Psoas muscle (tissue), 8 donors: ENCODE data around the gene DDX27. TPM values are rescaled to one million over a fixed set of nuclear protein-coding genes. Genes with fewer than 3 reads are reported as not detected.

ENCODE experiments used
- ATAC-seq, 4 donors: fragments of 200-7000 bp; cut with Tn5 transposase; one replicate each; pipeline ENCODE4 v1.9.1; 2020; ENCODE audit warnings: moderate library complexity in 3 of 4, mild to moderate bottlenecking in 2 of 4
- DNase-seq, 2 donors: peaks; one replicate each; pipeline ENCODE4 v3.0.0-alpha.2; 2020
- H3K27ac ChIP-seq: fragments of 200-600 bp; one replicate; pipeline ENCODE4 v1.8.0; 2022
- H3K27me3 ChIP-seq, 3 donors: fragments of 200-600 bp in 1 of 3; one replicate each; pipeline versions ENCODE4 v1.6.1 to v1.8.0; 2013 to 2022; ENCODE audit warnings: low read length in 2 of 3, mild to moderate bottlenecking in 2 of 3, moderate library complexity in 1 of 3; ENCODE audit not compliant: insufficient read depth in 3 of 3
- H3K36me3 ChIP-seq, 2 donors: fragments of 200-600 bp in 1 of 2; one replicate each; pipeline versions ENCODE4 v1.6.1 to v1.8.0; 2013 to 2022; ENCODE audit warnings: low read depth in 1 of 2, mild to moderate bottlenecking in 1 of 2, moderate library complexity in 1 of 2; ENCODE audit not compliant: insufficient read depth in 1 of 2
- H3K4me1 ChIP-seq: fragments of 200-600 bp; one replicate; pipeline ENCODE4 v1.8.0; 2022
- H3K4me3 ChIP-seq: fragments of 200-600 bp; one replicate; pipeline ENCODE4 v1.8.0; 2022; ENCODE audit warnings: mild to moderate bottlenecking
- H3K9me3 ChIP-seq: fragments of 200-600 bp; one replicate; pipeline ENCODE4 v1.8.0; 2022
- CTCF ChIP-seq: fragments of 200-600 bp; IDR thresholded peaks from one replicate; pipeline ENCODE4 v1.8.0; 2022; ENCODE audit warnings: antibody characterized with exemption
- WGBS, 3 donors: extraction: QIAGEN DNeasy Blood & Tissue Kit; methylation state at CpG; one replicate each; pipeline versions ENCODE4 v1.1.6 to v1.1.7; 2013; 5-methylcytosine and 5-hydroxymethylcytosine counted together
- intact Hi-C, 2 donors: fragments of 100-400 bp; cut with DNase I; formaldehyde crosslinking; loops; one replicate each; pipeline versions ENCODE4 v1.11.0 to v1.14.2; 2022
- polyA plus RNA-seq, 3 donors: library from polyadenylated mRNA; stranded (reverse); fragments of 200-250 nt; gene quantifications; one replicate each; pipeline ENCODE4 v1.2.3, GENCODE V29; 2013
- total RNA-seq, 4 donors: library from RNA; stranded (reverse); fragmentation: NEBNext Ultra II Directional in 2 of 4; extraction: Animal tissue kit (Norgen Biotek cat#: 25700) in 2 of 4; gene quantifications; one replicate each; pipeline versions ENCODE4 v1.2.1 to v1.2.4, GENCODE V29; 2021 to 2023
- donor health status: healthy with polysubstance abuse.
- donor health status: DM: no; HTN: no; CAD: no; lungs with moderate emphysema.
- donor health status: Bipolar disorder and iron deficiency.
- donor health status: healthy.
- donor health status: DM: yes; HTN: yes; CAD: no.
- donor health status: DM: no; HTN: no; CAD: no.
- donor health status: DM: no; HTN: no; CAD: no.
- donor health status: DM: yes; HTN: yes; CAD: no.

Gene DDX27
- total and polyA plus RNA-seq, 7 donors = 19.4 to 62.9 (median 30.5) TPM

- TF ChIP-seq CTCF = no peak
- no peak overlapping the region for H3K27ac ChIP-seq
- no peak for DNase-seq
- H3K4me1 ChIP-seq = peaks cover 33% of the 10 kb centered on the region
- intact Hi-C loops = no loop called here
- H3K4me3 ChIP-seq = no peak overlapping the region
- 91 to 95% (median 92%) methylated on average over 1 of the region's 1 CpG for WGBS, 3 donors
- peaks cover 15% of the 10 kb centered on the region for H3K9me3 ChIP-seq
- H3K36me3 ChIP-seq = peaks cover 62 to 100% of the 10 kb centered on the region in 2 donors
- no peak for ATAC-seq
- no peaks in the 10 kb centered on the region for H3K27me3 ChIP-seq
Observed at GRCh38 chr20:49285233-49285668, 66.0 kb downstream of the DDX27 start.

GRCh38 chr20:49285813-49286494 is 66.7 kb downstream of the DDX27 start:
- DNase-seq (no peak), ATAC-seq (no peak)
- H3K4me3 ChIP-seq = no peak overlapping the region
- H3K36me3 ChIP-seq = peaks cover 59 to 100% of the 10 kb centered on the region in 2 donors
- H3K27me3 ChIP-seq = no peaks in the 10 kb centered on the region
- no peak for TF ChIP-seq CTCF
- H3K4me1 ChIP-seq = peaks cover 26% of the 10 kb centered on the region
- intact Hi-C loops = no loop called here
- WGBS, 3 donors = 92 to 99% (median 94%) methylated on average over 4 of the region's 4 CpGs
- H3K27ac ChIP-seq = no peak overlapping the region
- peaks cover 15% of the 10 kb centered on the region for H3K9me3 ChIP-seq

- no peak for TF ChIP-seq CTCF
- Histone ChIP-seq H3K9me3 (peaks cover 15% of the 10 kb centered on the region), H3K36me3 (peaks cover 63 to 100% of the 10 kb centered on the region in 2 donors), H3K27ac (no peak overlapping the region), H3K4me3 (no peak overlapping the region), H3K4me1 (peaks cover 17% of the 10 kb centered on the region), H3K27me3 (no peaks in the 10 kb centered on the region)
- WGBS, 3 donors = 94 to 98% (median 97%) methylated on average over 16 of the region's 16 CpGs
- ATAC-seq (no peak), DNase-seq (no peak)
- intact Hi-C loops = no loop called here
Observed at GRCh38 chr20:49286689-49287551, 67.7 kb downstream of the DDX27 start.

GRCh38 chr20:49287555-49288249 is 68.5 kb downstream of the DDX27 start:
- no peak overlapping the region for H3K4me3 ChIP-seq
- intact Hi-C loops = no loop called here
- no peak for TF ChIP-seq CTCF
- H3K27ac ChIP-seq = no peak overlapping the region
- H3K9me3 ChIP-seq = peaks cover 15% of the 10 kb centered on the region
- peaks cover 12% of the 10 kb centered on the region for H3K4me1 ChIP-seq
- no peaks in the 10 kb centered on the region for H3K27me3 ChIP-seq
- peaks cover 56 to 98% of the 10 kb centered on the region in 2 donors for H3K36me3 ChIP-seq
- ATAC-seq (no peak), DNase-seq (no peak)
